ENCODE results near the gene CPPED1. TPM values are rescaled to one million over a fixed set of nuclear protein-coding genes. Genes with fewer than 3 reads are reported as not detected.
"Not testable (repeated sequence)": the region's sequence is repeated elsewhere in the genome, so short reads cannot be mapped to it uniquely, and the experiment has no call there.

CPPED1 gene
- total RNA-seq, 2 donors from 2014 or later: 14.8 to 38.4 TPM

GRCh38 chr16:12801511-12802042 lies 2.1 kb downstream of the CPPED1 start:
- DNase-seq (ENCODE audit: low spot score) (no peak), ATAC-seq (ENCODE audit: insufficient number of reproducible peaks, low FRiP score, low read depth) (peak; percentile 43)
- peak overlapping the region; percentile 71 to 85 for H3K27ac ChIP-seq
- no peaks in the 10 kb centered on the region for H3K9me3 ChIP-seq
- H3K4me3 ChIP-seq: peak overlapping the region; percentile 82
- no peaks in the 10 kb centered on the region for H3K27me3 ChIP-seq (replicated peaks; ENCODE audit: insufficient read depth)
- peaks cover 19 to 43% of the 10 kb centered on the region in 2 donors for H3K4me1 ChIP-seq (ENCODE audit: control insufficient read depth in 1 of 2, low read depth in 2 of 2)
- TF ChIP-seq CTCF (IDR thresholded peaks at IDR 0.05): no peak
- no peaks in the 10 kb centered on the region for H3K36me3 ChIP-seq

- Histone ChIP-seq H3K27me3 (replicated peaks; ENCODE audit: insufficient read depth) (no peaks in the 10 kb centered on the region), H3K4me3 (no peak overlapping the region), H3K36me3 (no peaks in the 10 kb centered on the region), H3K27ac (peak overlapping the region; percentile 2 to 58), H3K9me3 (no peaks in the 10 kb centered on the region), H3K4me1 (ENCODE audit: control insufficient read depth in 1 of 2, low read depth in 2 of 2) (peaks cover 19 to 43% of the 10 kb centered on the region in 2 donors)
- no peak for DNase-seq (ENCODE audit: low spot score)
- ATAC-seq (ENCODE audit: insufficient number of reproducible peaks, low FRiP score, low read depth): no peak
- no peak for TF ChIP-seq CTCF (IDR thresholded peaks at IDR 0.05)
Observed at GRCh38 chr16:12800817-12801216, 2.9 kb downstream of the CPPED1 start.

GRCh38 chr16:12799996-12800395 lies 3.7 kb downstream of the CPPED1 start:
- not testable (repeated sequence) for H3K27ac ChIP-seq; DNase-seq (ENCODE audit: low spot score); H3K36me3 ChIP-seq; H3K27me3 ChIP-seq (replicated peaks; ENCODE audit: insufficient read depth); H3K9me3 ChIP-seq; H3K4me3 ChIP-seq; ATAC-seq (ENCODE audit: insufficient number of reproducible peaks, low FRiP score, low read depth)
- peaks cover 19 to 45% of the 10 kb centered on the region in 2 donors for H3K4me1 ChIP-seq (ENCODE audit: control insufficient read depth in 1 of 2, low read depth in 2 of 2)

- H3K27ac ChIP-seq: peak overlapping the region in 1 of 2 donors; percentile 34
- DNase-seq (ENCODE audit: low spot score) (no peak), ATAC-seq (ENCODE audit: insufficient number of reproducible peaks, low FRiP score, low read depth) (no peak)
- TF ChIP-seq CTCF (IDR thresholded peaks at IDR 0.05): no peak
- peaks cover 16 to 40% of the 10 kb centered on the region in 2 donors for H3K4me1 ChIP-seq (ENCODE audit: control insufficient read depth in 1 of 2, low read depth in 2 of 2)
- H3K27me3 ChIP-seq (replicated peaks; ENCODE audit: insufficient read depth): no peaks in the 10 kb centered on the region
- no peak overlapping the region for H3K4me3 ChIP-seq
- no peaks in the 10 kb centered on the region for H3K36me3 ChIP-seq
- no peaks in the 10 kb centered on the region for H3K9me3 ChIP-seq
Observed at GRCh38 chr16:12798846-12799245, 4.8 kb downstream of the CPPED1 start.

- ATAC-seq (ENCODE audit: insufficient number of reproducible peaks, low FRiP score, low read depth): no peak
- peaks cover 16 to 38% of the 10 kb centered on the region in 2 donors for H3K4me1 ChIP-seq (ENCODE audit: control insufficient read depth in 1 of 2, low read depth in 2 of 2)
Observed at GRCh38 chr16:12798171-12798570, 5.5 kb downstream of the CPPED1 start.

More at GRCh38 chr16:12798171-12798570, 5.5 kb downstream of the CPPED1 start:
- no peak overlapping the region for H3K4me3 ChIP-seq
- no peaks in the 10 kb centered on the region for H3K9me3 ChIP-seq
- DNase-seq (ENCODE audit: low spot score): no peak
- H3K27me3 ChIP-seq (replicated peaks; ENCODE audit: insufficient read depth): no peaks in the 10 kb centered on the region
- no peak for TF ChIP-seq CTCF (IDR thresholded peaks at IDR 0.05)
- no peaks in the 10 kb centered on the region for H3K36me3 ChIP-seq
- peak overlapping the region in 1 of 2 donors; percentile 34 for H3K27ac ChIP-seq
